Sigmoid colon (tissue), 7 donors: ENCODE measurements around the gene XPNPEP1. TPM values are rescaled to one million over a fixed set of nuclear protein-coding genes. Genes with fewer than 3 reads are reported as not detected.

Experiments
- DNase-seq: peaks from one replicate; pipeline ENCODE4 v3.0.0-alpha.2; 2019
- H3K27ac ChIP-seq, 4 donors: fragments of 200-600 bp; sonication (generic); one replicate each; pipeline ENCODE4 v1.5.1; 2016 to 2019; ENCODE audit warnings: mild to moderate bottlenecking in 1 of 4
- H3K27me3 ChIP-seq, 3 donors: fragments of 200-600 bp; sonication (generic); one replicate each; pipeline ENCODE4 v1.5.1; 2019; ENCODE audit warnings: mild to moderate bottlenecking in 1 of 3
- H3K36me3 ChIP-seq, 4 donors: fragments of 200-600 bp; sonication (generic); one replicate each; pipeline ENCODE4 v1.5.1; 2016 to 2019
- H3K4me1 ChIP-seq, 4 donors: fragments of 200-600 bp; sonication (generic); one replicate each; pipeline ENCODE4 v1.5.1; 2017 to 2019
- H3K4me3 ChIP-seq, 4 donors: fragments of 200-600 bp; sonication (generic); one replicate each; pipeline ENCODE4 v1.5.1; 2017 to 2019; ENCODE audit warnings: mild to moderate bottlenecking in 2 of 4, moderate library complexity in 1 of 4
- H3K9me3 ChIP-seq, 4 donors: fragments of 200-600 bp in 3 of 4; sonication (generic) in 3 of 4; one replicate each; pipeline versions ENCODE4 v1.5.1 to v1.6.1; 2013 to 2019
- CTCF ChIP-seq, 4 experiments: fragments of 450-650 bp in 3 of 4; fragments of 200-600 bp in 1 of 4; IDR thresholded peaks; one replicate each; pipeline ENCODE4 v1.5.1; 2016 to 2019; ENCODE audit warnings: antibody characterized with exemption in 4 of 4, mild to moderate bottlenecking in 3 of 4, moderate library complexity in 2 of 4
- EP300 ChIP-seq, 4 donors: sonication (generic); formaldehyde crosslinking; IDR thresholded peaks; one replicate each; pipeline ENCODE4 v1.6.1; 2017; ENCODE audit warnings: antibody characterized with exemption in 4 of 4
- POLR2A ChIP-seq, 2 donors: fragments of 450-650 bp; IDR thresholded peaks; one replicate each; pipeline ENCODE4 v1.6.1; 2016; ENCODE audit warnings: antibody characterized with exemption in 2 of 2, mild to moderate bottlenecking in 2 of 2, moderate library complexity in 2 of 2
- POLR2AphosphoS5 ChIP-seq, 4 donors: sonication (generic); formaldehyde crosslinking; IDR thresholded peaks; one replicate each; pipeline ENCODE4 v1.6.1; 2017; ENCODE audit warnings: antibody characterized with exemption in 4 of 4
- WGBS, 2 donors: extraction: QIAGEN DNeasy Blood & Tissue Kit; methylation state at CpG; one replicate each; pipeline ENCODE4 v1.1.7; 2013; 5-methylcytosine and 5-hydroxymethylcytosine counted together
- intact Hi-C: fragments of 100-400 bp; cut with DNase I; formaldehyde crosslinking; loops from one replicate; pipeline ENCODE4 v1.15.1; 2023
- polyA plus RNA-seq, 3 donors: library from polyadenylated mRNA; stranded (reverse); fragments of 200-250 nt; gene quantifications; one replicate each; pipeline ENCODE4 v1.2.3, GENCODE V29; 2013
- total RNA-seq, 4 donors: library from RNA; depleted of rRNA; stranded (reverse); fragments of >200 nt; gene quantifications; one replicate each; pipeline ENCODE4 v1.1.0, GENCODE V29; 2016
- donor health status: healthy with polysubstance abuse.
- donor health status: Bipolar disorder and iron deficiency.
- donor health status: healthy.

Gene XPNPEP1
- total and polyA plus RNA-seq, 7 donors, result 37.5 to 59.1 (median 55.6) TPM

- no peaks in the 10 kb centered on the region for H3K27me3 ChIP-seq
- no peaks in the 10 kb centered on the region for H3K9me3 ChIP-seq
- 93 to 96% methylated on average over 3 of the region's 3 CpGs for WGBS, 2 donors
- no peak for DNase-seq
- H3K4me1 ChIP-seq, result peaks cover 0 to 10% (median 0%) of the 10 kb centered on the region in 4 donors
- intact Hi-C loops, result no loop called here
- H3K36me3 ChIP-seq, result no peaks in the 10 kb centered on the region
- TF ChIP-seq POLR2AphosphoS5 (IDR thresholded peaks at IDR 0.05) (no peak), CTCF (IDR thresholded peaks at IDR 0.05) (no peak), EP300 (IDR thresholded peaks at IDR 0.05) (no peak), POLR2A (IDR thresholded peaks at IDR 0.05) (no peak)
- H3K4me3 ChIP-seq, result no peak overlapping the region
- no peak overlapping the region for H3K27ac ChIP-seq
These were observed 9.7 kb upstream of the XPNPEP1 start for GRCh38 chr10:109932968-109933367.

GRCh38 chr10:109932391-109932790 is 9.1 kb upstream of the XPNPEP1 start:
- Histone ChIP-seq H3K4me1 (peaks cover 0 to 10% (median 0%) of the 10 kb centered on the region in 4 donors), H3K27me3 (no peaks in the 10 kb centered on the region), H3K4me3 (no peak overlapping the region), H3K9me3 (no peaks in the 10 kb centered on the region), H3K27ac (no peak overlapping the region), H3K36me3 (no peaks in the 10 kb centered on the region)
- intact Hi-C loops, result no loop called here
- WGBS, 2 donors, result 95 to 99% methylated on average over 1 of the region's 1 CpG
- no peak for DNase-seq
- TF ChIP-seq POLR2A (IDR thresholded peaks at IDR 0.05), result no peak
- TF ChIP-seq POLR2AphosphoS5 (IDR thresholded peaks at IDR 0.05), result no peak
- no peak for TF ChIP-seq CTCF (IDR thresholded peaks at IDR 0.05)
- TF ChIP-seq EP300 (IDR thresholded peaks at IDR 0.05), result no peak

- 94 to 98% methylated on average over 1 of the region's 1 CpG for WGBS, 2 donors
- Histone ChIP-seq H3K36me3 (no peaks in the 10 kb centered on the region), H3K27ac (no peak overlapping the region), H3K4me3 (no peak overlapping the region), H3K27me3 (no peaks in the 10 kb centered on the region), H3K4me1 (peaks cover 0 to 10% (median 0%) of the 10 kb centered on the region in 4 donors), H3K9me3 (no peaks in the 10 kb centered on the region)
- no peak for TF ChIP-seq EP300 (IDR thresholded peaks at IDR 0.05)
- TF ChIP-seq CTCF (IDR thresholded peaks at IDR 0.05), result no peak
- TF ChIP-seq POLR2AphosphoS5 (IDR thresholded peaks at IDR 0.05), result no peak
- TF ChIP-seq POLR2A (IDR thresholded peaks at IDR 0.05), result no peak
- DNase-seq, result no peak
- intact Hi-C loops, result no loop called here
These were observed 7.9 kb upstream of the XPNPEP1 start for GRCh38 chr10:109931163-109931562.

- no peak for DNase-seq
- Histone ChIP-seq H3K9me3 (no peaks in the 10 kb centered on the region), H3K27me3 (no peaks in the 10 kb centered on the region), H3K4me3 (no peak overlapping the region), H3K27ac (no peak overlapping the region), H3K4me1 (peaks cover 0 to 2% (median 0%) of the 10 kb centered on the region in 4 donors), H3K36me3 (no peaks in the 10 kb centered on the region)
- intact Hi-C loops, result loop anchor here (10.0 kb wide), 1 partner anchor 985 kb away; the partner anchor contains the start of genes BBIP1 and SHOC2
- 77 to 83% methylated on average over 3 of the region's 3 CpGs for WGBS, 2 donors
- TF ChIP-seq POLR2A (IDR thresholded peaks at IDR 0.05), result no peak
- TF ChIP-seq CTCF (IDR thresholded peaks at IDR 0.05), result no peak
These were observed 6.3 kb upstream of the XPNPEP1 start for GRCh38 chr10:109929501-109930219.
